ENCODE results near the gene SHOX.

The SHOX gene

GRCh38 chrX:703466-703865 lies 72.9 kb downstream of the SHOX start:
- Histone ChIP-seq H3K9me3 (ENCODE audit: control insufficient read depth in 1 of 2, low read length in 2 of 2) (peaks cover 0 to 37% of the 10 kb centered on the region in 2 donors), H3K4me1 (ENCODE audit: control insufficient read depth in 1 of 2, insufficient read depth in 2 of 2, low read length in 2 of 2) (no peaks in the 10 kb centered on the region), H3K4me3 (ENCODE audit: low read depth in 1 of 2, low read length in 2 of 2) (no peak overlapping the region), H3K36me3 (ENCODE audit: control insufficient read depth in 1 of 2, insufficient read depth in 2 of 2, low read length in 2 of 2) (no peaks in the 10 kb centered on the region), H3K27ac (ENCODE audit: low read length) (no peak overlapping the region), H3K27me3 (ENCODE audit: low read depth, low read length) (no peaks in the 10 kb centered on the region)

- Histone ChIP-seq H3K4me1 (ENCODE audit: control insufficient read depth in 1 of 2, insufficient read depth in 2 of 2, low read length in 2 of 2) (no peaks in the 10 kb centered on the region), H3K27me3 (ENCODE audit: low read depth, low read length) (no peaks in the 10 kb centered on the region), H3K4me3 (ENCODE audit: low read depth in 1 of 2, low read length in 2 of 2) (no peak overlapping the region), H3K9me3 (ENCODE audit: control insufficient read depth in 1 of 2, low read length in 2 of 2) (peaks cover 0 to 37% of the 10 kb centered on the region in 2 donors), H3K27ac (ENCODE audit: low read length) (no peak overlapping the region), H3K36me3 (ENCODE audit: control insufficient read depth in 1 of 2, insufficient read depth in 2 of 2, low read length in 2 of 2) (no peaks in the 10 kb centered on the region)
Observed at GRCh38 chrX:703866-704265, 73.3 kb downstream of the SHOX start.
